Lung (tissue), 12 donors: Measurements from ENCODE around the gene MPL. TPM values are rescaled to one million over a fixed set of nuclear protein-coding genes. Genes with fewer than 3 reads are reported as not detected.
A peak's percentile ranks its signal among the peaks of the same experiment; 100 is the strongest.

ENCODE experiments used
- ATAC-seq: fragments of 200-7000 bp; cut with Tn5 transposase; one replicate; pipeline ENCODE4 v1.9.1; 2020; ENCODE audit warnings: moderate number of reproducible peaks; ENCODE audit not compliant: insufficient read depth, low FRiP score
- DNase-seq, 3 donors: peaks; one replicate each; pipeline ENCODE4 v3.0.0-alpha.2; 2013 to 2017
- H3K27ac ChIP-seq, 2 donors: one replicate each; pipeline ENCODE4 v1.5.1; 2013; ENCODE audit warnings: mild to moderate bottlenecking in 2 of 2, moderate library complexity in 2 of 2, control low read depth in 1 of 2, inconsistent platforms in 1 of 2, low read depth in 1 of 2, low read length in 1 of 2
- H3K27me3 ChIP-seq, 3 donors: one replicate each; pipeline ENCODE4 v1.5.1; 2013; ENCODE audit warnings: low read length in 2 of 3; ENCODE audit not compliant: control insufficient read depth in 3 of 3, insufficient read depth in 3 of 3
- H3K36me3 ChIP-seq, 4 donors: one replicate each; pipeline ENCODE4 v1.5.1; 2013; ENCODE audit warnings: low read length in 4 of 4, mild to moderate bottlenecking in 1 of 4, moderate library complexity in 1 of 4; ENCODE audit not compliant: control insufficient read depth in 4 of 4, insufficient read depth in 4 of 4
- H3K4me1 ChIP-seq, 5 donors: one replicate each; pipeline ENCODE4 v1.5.1; 2013; ENCODE audit warnings: low read length in 5 of 5, mild to moderate bottlenecking in 2 of 5, moderate library complexity in 1 of 5; ENCODE audit not compliant: control insufficient read depth in 5 of 5, insufficient read depth in 5 of 5
- H3K4me3 ChIP-seq: one replicate; pipeline ENCODE4 v1.5.1; 2013; ENCODE audit warnings: mild to moderate bottlenecking, control low read depth, moderate library complexity
- H3K9ac ChIP-seq, 2 donors: one replicate each; pipeline ENCODE4 v1.5.1; 2013; ENCODE audit warnings: low read length in 2 of 2, control low read depth in 1 of 2; ENCODE audit not compliant: insufficient read depth in 1 of 2
- H3K9me3 ChIP-seq, 4 donors: one replicate each; pipeline ENCODE4 v1.5.1; 2013; ENCODE audit warnings: low read length in 3 of 4, mild to moderate bottlenecking in 1 of 4, moderate library complexity in 1 of 4; ENCODE audit not compliant: control insufficient read depth in 4 of 4, insufficient read depth in 3 of 4
- WGBS, 2 donors: extraction: QIAGEN DNeasy Blood & Tissue Kit; methylation state at CpG; one replicate each; pipeline ENCODE4 v1.1.7; 2013; 5-methylcytosine and 5-hydroxymethylcytosine counted together
- polyA plus RNA-seq, 2 donors: library from polyadenylated mRNA; stranded (reverse); fragments of 200-250 nt; gene quantifications; one replicate each; pipeline ENCODE4 v1.2.1, GENCODE V29; 2013
- total RNA-seq, 2 donors: library from RNA; depleted of rRNA in 1 of 2; stranded (reverse); fragments of >200 nt in 1 of 2; gene quantifications; one replicate each; pipeline ENCODE4 v1.2.1, GENCODE V29; 2014 to 2021
- TF ChIP-seq, protein P1 (sequence below): IDR thresholded peaks from 2 replicates; pipeline ENCODE4 v1.5.1; 2012; ENCODE audit warnings: mild to moderate bottlenecking; ENCODE audit errors: control extremely low read depth, extremely low read depth
- donor health status: control.
- donor health status: control.
- donor health status: Bipolar disorder and iron deficiency.
- donor health status: healthy.
- donor health status: DM: yes; HTN: yes; CAD: no.

MPL gene
- total and polyA plus RNA-seq, 4 donors = 0.12 to 0.67 (median 0.43) TPM

DNA sequence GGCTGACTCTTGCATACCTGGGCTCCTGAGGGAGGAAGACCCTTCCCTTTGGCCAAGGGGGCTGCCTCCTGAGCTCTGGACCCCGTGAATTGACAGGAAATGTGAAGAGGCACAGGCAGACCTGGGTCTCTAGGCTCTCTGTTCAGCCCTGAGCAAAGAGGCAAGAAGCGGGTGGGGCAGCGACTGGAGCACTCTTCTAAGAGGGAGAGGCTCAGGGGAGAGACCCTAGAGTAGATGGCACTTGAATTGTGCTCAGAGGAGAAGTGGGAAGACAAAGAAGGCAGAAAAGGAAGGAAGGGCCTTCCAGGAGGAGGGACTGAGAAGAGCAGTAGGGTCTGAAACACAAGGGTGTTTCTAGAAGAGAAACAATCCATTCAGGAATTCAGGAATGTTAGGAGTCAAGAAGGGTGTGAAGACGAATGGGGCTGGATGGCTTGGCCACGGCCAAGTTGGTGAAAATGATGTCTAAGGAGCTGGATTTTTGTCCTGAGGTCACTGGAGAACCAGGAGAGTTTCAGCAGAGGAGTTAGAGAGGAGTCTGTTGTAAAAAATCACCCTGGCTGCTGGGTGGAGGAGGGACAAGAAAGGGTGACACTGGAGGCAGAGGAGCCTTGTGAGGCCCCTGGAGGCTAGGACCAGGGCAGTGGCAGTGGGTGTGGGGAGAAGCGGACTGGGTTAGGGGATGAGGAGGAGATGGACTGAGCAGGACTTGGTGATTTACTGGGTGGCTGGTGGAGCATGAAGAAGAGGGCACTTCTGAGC, 31.5 kb upstream of the MPL start:
- peak; percentile 22 for ATAC-seq

DNA sequence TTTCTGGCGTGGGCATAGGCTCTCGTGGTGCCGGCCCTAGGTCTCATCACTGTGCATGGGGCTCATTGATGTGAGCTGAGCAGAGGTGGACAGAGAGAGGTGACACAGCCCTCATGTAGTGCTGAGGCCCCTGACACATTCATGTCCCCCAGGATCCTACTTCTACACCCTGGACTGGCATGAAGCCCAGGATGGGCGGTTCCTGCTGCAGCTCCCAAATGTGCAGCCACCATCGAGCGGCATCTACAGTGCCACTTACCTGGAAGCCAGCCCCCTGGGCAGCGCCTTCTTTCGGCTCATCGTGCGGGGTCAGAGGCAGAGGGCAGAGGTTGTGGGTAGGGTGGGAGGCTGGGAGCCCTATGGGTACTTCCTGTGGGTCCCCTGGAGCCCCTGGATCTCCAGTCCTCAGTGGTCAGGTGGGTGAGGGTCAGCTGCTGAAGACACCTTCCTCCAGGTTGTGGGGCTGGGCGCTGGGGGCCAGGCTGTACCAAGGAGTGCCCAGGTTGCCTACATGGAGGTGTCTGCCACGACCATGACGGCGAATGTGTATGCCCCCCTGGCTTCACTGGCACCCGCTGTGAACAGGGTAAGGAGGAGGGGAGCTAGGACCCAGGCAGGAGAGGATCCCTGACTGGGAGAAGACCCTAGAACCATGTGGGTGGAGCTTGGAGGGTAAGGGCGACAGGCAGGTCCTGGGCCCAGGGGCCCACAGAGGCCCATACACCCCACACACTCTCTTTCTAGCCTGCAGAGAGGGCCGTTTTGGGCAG, 30.7 kb upstream of the MPL start:
- no peak for ATAC-seq
- Histone ChIP-seq H3K9ac (no peak overlapping the region), H3K27me3 (no peaks in the 10 kb centered on the region), H3K27ac (peak overlapping the region in 1 of 2 donors; percentile 4), H3K4me1 (peaks cover 3 to 32% (median 18%) of the 10 kb centered on the region in 5 donors), H3K36me3 (peaks cover 0 to 14% (median 0%) of the 10 kb centered on the region in 4 donors), H3K4me3 (no peak overlapping the region), H3K9me3 (no peaks in the 10 kb centered on the region)
- no peak for DNase-seq
- TF ChIP-seq, protein P1, sequence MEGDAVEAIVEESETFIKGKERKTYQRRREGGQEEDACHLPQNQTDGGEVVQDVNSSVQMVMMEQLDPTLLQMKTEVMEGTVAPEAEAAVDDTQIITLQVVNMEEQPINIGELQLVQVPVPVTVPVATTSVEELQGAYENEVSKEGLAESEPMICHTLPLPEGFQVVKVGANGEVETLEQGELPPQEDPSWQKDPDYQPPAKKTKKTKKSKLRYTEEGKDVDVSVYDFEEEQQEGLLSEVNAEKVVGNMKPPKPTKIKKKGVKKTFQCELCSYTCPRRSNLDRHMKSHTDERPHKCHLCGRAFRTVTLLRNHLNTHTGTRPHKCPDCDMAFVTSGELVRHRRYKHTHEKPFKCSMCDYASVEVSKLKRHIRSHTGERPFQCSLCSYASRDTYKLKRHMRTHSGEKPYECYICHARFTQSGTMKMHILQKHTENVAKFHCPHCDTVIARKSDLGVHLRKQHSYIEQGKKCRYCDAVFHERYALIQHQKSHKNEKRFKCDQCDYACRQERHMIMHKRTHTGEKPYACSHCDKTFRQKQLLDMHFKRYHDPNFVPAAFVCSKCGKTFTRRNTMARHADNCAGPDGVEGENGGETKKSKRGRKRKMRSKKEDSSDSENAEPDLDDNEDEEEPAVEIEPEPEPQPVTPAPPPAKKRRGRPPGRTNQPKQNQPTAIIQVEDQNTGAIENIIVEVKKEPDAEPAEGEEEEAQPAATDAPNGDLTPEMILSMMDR = no peak
- 81 to 87% methylated on average over 17 of the region's 17 CpGs for WGBS, 2 donors

More for the DNA sequence above, 31.5 kb upstream of the MPL start:
- Histone ChIP-seq H3K27me3 (no peaks in the 10 kb centered on the region), H3K9me3 (no peaks in the 10 kb centered on the region), H3K9ac (no peak overlapping the region), H3K4me3 (no peak overlapping the region), H3K4me1 (peaks cover 3 to 32% (median 18%) of the 10 kb centered on the region in 5 donors), H3K27ac (peak overlapping the region in 1 of 2 donors; percentile 43), H3K36me3 (peaks cover 0 to 12% (median 0%) of the 10 kb centered on the region in 4 donors)
- DNase-seq = no peak
- 60 to 72% methylated on average over 6 of the region's 6 CpGs for WGBS, 2 donors
- TF ChIP-seq, protein P1 = no peak

DNA sequence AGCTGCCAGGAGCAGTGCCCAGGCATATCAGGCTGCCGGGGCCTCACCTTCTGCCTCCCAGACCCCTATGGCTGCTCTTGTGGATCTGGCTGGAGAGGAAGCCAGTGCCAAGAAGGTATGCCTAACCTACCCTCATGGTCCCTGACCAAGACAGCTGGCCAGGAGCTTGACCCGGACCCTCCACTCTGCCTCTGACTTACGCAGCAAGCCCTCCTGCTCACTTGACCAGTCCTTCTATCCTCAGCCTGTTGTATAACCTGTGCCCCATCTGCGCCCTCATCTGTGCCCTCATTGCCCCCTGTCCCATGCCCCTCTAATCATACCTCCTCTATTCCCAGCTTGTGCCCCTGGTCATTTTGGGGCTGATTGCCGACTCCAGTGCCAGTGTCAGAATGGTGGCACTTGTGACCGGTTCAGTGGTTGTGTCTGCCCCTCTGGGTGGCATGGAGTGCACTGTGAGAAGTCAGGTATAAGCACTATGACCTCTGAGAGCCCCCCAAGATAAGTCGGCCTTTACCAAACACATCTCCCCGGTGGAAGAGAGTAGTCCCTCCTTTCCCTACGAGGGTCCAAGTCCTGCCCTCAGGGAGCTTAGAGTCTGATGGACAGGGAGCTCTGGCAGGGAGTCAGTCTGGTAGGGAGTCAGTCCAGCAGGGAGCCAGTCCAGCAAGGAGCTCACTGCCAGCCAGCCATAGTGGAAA, 30.0 kb upstream of the MPL start:
- peak overlapping the region in 1 of 2 donors; percentile 1 for H3K27ac ChIP-seq
- peaks cover 2 to 32% (median 18%) of the 10 kb centered on the region in 5 donors for H3K4me1 ChIP-seq
- H3K9ac ChIP-seq = no peak overlapping the region
- 90 to 93% methylated on average over 9 of the region's 9 CpGs for WGBS, 2 donors
- TF ChIP-seq, protein P1 = no peak
- no peaks in the 10 kb centered on the region for H3K27me3 ChIP-seq
- ATAC-seq = no peak
- no peaks in the 10 kb centered on the region for H3K9me3 ChIP-seq
- no peak overlapping the region for H3K4me3 ChIP-seq
- H3K36me3 ChIP-seq = peaks cover 0 to 15% (median 0%) of the 10 kb centered on the region in 4 donors
- DNase-seq = no peak
